WTC11 (cell line): Measurements from ENCODE around the gene UGT2B15.
"Not testable (repeated sequence)": the region's sequence is repeated elsewhere in the genome, so short reads cannot be mapped to it uniquely, and the experiment has no call there.

Experiments used
- E2F4 ChIP-seq: sonication (generic); formaldehyde crosslinking; IDR thresholded peaks from 2 replicates; pipeline ENCODE4 v1.8.1; 2022; ENCODE audit warnings: low read depth, mild to moderate bottlenecking, moderate library complexity, missing genetic modification reagents, borderline replicate concordance
- ETV6 ChIP-seq: sonication (generic); formaldehyde crosslinking; IDR thresholded peaks from 2 replicates; pipeline ENCODE4 v1.8.1; 2022; ENCODE audit warnings: mild to moderate bottlenecking, missing genetic modification reagents
- FOXJ3 ChIP-seq: sonication (generic); formaldehyde crosslinking; IDR thresholded peaks from 2 replicates; pipeline ENCODE4 v1.9.0; 2021; ENCODE audit warnings: missing genetic modification reagents, mild to moderate bottlenecking, borderline replicate concordance
- HMGA2 ChIP-seq: fragments of 250-450 bp; sonication (Bioruptor Pico); IDR thresholded peaks from 2 replicates; pipeline ENCODE4 v1.4.0; 2021; ENCODE audit warnings: mild to moderate bottlenecking, moderate library complexity
- JUN ChIP-seq: sonication (generic); formaldehyde crosslinking; IDR thresholded peaks from 2 replicates; pipeline ENCODE4 v1.8.0; 2023; ENCODE audit warnings: mild to moderate bottlenecking, missing genetic modification reagents
- MXD4 ChIP-seq: fragments of 250-450 bp; sonication (Bioruptor Pico); IDR thresholded peaks from 2 replicates; pipeline ENCODE4 v1.8.0; 2021; ENCODE audit warnings: mild to moderate bottlenecking, moderate library complexity, borderline replicate concordance
- NR2C2 ChIP-seq: sonication (generic); formaldehyde crosslinking; IDR thresholded peaks from 2 replicates; pipeline ENCODE4 v1.8.0; 2022; ENCODE audit warnings: mild to moderate bottlenecking, missing genetic modification reagents
- PRDM15 ChIP-seq: sonication (generic); formaldehyde crosslinking; IDR thresholded peaks from 2 replicates; pipeline ENCODE4 v1.8.0; 2022; ENCODE audit warnings: missing genetic modification reagents
- ZNF138 ChIP-seq: sonication (generic); formaldehyde crosslinking; conservative IDR thresholded peaks from 2 replicates; pipeline ENCODE4 v1.8.1; 2022; ENCODE audit warnings: mild to moderate bottlenecking, moderate library complexity, missing genetic modification reagents
- ZNF416 ChIP-seq: fragments of 250-450 bp; sonication (Bioruptor Pico); IDR thresholded peaks from 2 replicates; pipeline ENCODE4 v1.9.0; 2021; ENCODE audit warnings: mild to moderate bottlenecking, inconsistent platforms
- TF ChIP-seq, protein P1 (sequence below): fragments of 200-600 bp; IDR thresholded peaks from 2 replicates; pipeline ENCODE4 v1.8.0; 2022; ENCODE audit warnings: antibody characterized with exemption
- TF ChIP-seq, protein P2 (sequence below): fragments of 250-450 bp; sonication (Bioruptor Pico); IDR thresholded peaks from 2 replicates; pipeline ENCODE4 v1.9.0; 2021; ENCODE audit warnings: mild to moderate bottlenecking, borderline replicate concordance
- TF ChIP-seq, protein P3 (sequence below): sonication (generic); formaldehyde crosslinking; IDR thresholded peaks from 2 replicates; pipeline ENCODE4 v1.8.1; 2022; ENCODE audit warnings: low read depth, missing genetic modification reagents, borderline replicate concordance

GRCh38 chr4:68657022-68657594 is 13.3 kb downstream of the UGT2B15 start:
- TF ChIP-seq FOXJ3; MXD4; ETV6; PRDM15; E2F4 (CRISPR knock-in tag); NR2C2; HMGA2 (CRISPR knock-in tag); ZNF138 (CRISPR knock-in tag); ZNF416 (CRISPR knock-in tag); JUN (CRISPR knock-in tag): not testable (repeated sequence)
- TF ChIP-seq, protein P1, sequence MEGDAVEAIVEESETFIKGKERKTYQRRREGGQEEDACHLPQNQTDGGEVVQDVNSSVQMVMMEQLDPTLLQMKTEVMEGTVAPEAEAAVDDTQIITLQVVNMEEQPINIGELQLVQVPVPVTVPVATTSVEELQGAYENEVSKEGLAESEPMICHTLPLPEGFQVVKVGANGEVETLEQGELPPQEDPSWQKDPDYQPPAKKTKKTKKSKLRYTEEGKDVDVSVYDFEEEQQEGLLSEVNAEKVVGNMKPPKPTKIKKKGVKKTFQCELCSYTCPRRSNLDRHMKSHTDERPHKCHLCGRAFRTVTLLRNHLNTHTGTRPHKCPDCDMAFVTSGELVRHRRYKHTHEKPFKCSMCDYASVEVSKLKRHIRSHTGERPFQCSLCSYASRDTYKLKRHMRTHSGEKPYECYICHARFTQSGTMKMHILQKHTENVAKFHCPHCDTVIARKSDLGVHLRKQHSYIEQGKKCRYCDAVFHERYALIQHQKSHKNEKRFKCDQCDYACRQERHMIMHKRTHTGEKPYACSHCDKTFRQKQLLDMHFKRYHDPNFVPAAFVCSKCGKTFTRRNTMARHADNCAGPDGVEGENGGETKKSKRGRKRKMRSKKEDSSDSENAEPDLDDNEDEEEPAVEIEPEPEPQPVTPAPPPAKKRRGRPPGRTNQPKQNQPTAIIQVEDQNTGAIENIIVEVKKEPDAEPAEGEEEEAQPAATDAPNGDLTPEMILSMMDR = not testable (repeated sequence)
- TF ChIP-seq, protein P2, sequence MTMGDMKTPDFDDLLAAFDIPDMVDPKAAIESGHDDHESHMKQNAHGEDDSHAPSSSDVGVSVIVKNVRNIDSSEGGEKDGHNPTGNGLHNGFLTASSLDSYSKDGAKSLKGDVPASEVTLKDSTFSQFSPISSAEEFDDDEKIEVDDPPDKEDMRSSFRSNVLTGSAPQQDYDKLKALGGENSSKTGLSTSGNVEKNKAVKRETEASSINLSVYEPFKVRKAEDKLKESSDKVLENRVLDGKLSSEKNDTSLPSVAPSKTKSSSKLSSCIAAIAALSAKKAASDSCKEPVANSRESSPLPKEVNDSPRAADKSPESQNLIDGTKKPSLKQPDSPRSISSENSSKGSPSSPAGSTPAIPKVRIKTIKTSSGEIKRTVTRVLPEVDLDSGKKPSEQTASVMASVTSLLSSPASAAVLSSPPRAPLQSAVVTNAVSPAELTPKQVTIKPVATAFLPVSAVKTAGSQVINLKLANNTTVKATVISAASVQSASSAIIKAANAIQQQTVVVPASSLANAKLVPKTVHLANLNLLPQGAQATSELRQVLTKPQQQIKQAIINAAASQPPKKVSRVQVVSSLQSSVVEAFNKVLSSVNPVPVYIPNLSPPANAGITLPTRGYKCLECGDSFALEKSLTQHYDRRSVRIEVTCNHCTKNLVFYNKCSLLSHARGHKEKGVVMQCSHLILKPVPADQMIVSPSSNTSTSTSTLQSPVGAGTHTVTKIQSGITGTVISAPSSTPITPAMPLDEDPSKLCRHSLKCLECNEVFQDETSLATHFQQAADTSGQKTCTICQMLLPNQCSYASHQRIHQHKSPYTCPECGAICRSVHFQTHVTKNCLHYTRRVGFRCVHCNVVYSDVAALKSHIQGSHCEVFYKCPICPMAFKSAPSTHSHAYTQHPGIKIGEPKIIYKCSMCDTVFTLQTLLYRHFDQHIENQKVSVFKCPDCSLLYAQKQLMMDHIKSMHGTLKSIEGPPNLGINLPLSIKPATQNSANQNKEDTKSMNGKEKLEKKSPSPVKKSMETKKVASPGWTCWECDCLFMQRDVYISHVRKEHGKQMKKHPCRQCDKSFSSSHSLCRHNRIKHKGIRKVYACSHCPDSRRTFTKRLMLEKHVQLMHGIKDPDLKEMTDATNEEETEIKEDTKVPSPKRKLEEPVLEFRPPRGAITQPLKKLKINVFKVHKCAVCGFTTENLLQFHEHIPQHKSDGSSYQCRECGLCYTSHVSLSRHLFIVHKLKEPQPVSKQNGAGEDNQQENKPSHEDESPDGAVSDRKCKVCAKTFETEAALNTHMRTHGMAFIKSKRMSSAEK (CRISPR knock-in tag) = not testable (repeated sequence)
- TF ChIP-seq, protein P3, sequence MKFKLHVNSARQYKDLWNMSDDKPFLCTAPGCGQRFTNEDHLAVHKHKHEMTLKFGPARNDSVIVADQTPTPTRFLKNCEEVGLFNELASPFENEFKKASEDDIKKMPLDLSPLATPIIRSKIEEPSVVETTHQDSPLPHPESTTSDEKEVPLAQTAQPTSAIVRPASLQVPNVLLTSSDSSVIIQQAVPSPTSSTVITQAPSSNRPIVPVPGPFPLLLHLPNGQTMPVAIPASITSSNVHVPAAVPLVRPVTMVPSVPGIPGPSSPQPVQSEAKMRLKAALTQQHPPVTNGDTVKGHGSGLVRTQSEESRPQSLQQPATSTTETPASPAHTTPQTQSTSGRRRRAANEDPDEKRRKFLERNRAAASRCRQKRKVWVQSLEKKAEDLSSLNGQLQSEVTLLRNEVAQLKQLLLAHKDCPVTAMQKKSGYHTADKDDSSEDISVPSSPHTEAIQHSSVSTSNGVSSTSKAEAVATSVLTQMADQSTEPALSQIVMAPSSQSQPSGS (CRISPR knock-in tag) = not testable (repeated sequence)
